GM10266 (cell line): Measurements from ENCODE around the gene PHAF1.

Experiments used
- DNase-seq: peaks from one replicate; pipeline ENCODE4 v3.0.0; 2012; ENCODE audit errors: extremely low spot score
- CTCF ChIP-seq: IDR thresholded peaks from 2 replicates; pipeline ENCODE4 v1.5.1; 2012; ENCODE audit warnings: mild to moderate bottlenecking, low read depth; ENCODE audit not compliant: control insufficient read depth, insufficient read depth; ENCODE audit errors: missing control alignments

PHAF1 gene

GRCh38 chr16:67164599-67165061 lies 54.9 kb downstream of the PHAF1 start, which contains the start of gene HSF4:
Gene HSF4, plus strand, starts transcription at chr16:67164745. Its CDS starts 67 bp downstream, at chr16:67164812.
- TF ChIP-seq CTCF, result no peak
- no peak for DNase-seq

- DNase-seq, result no peak
- TF ChIP-seq CTCF, result no peak
Measured at GRCh38 chr16:67165121-67166078, 55.7 kb downstream of the PHAF1 start.

GRCh38 chr16:67166110-67166547 lies 56.4 kb downstream of the PHAF1 start:
- no peak for TF ChIP-seq CTCF
- no peak for DNase-seq

GRCh38 chr16:67166598-67167168 lies 56.9 kb downstream of the PHAF1 start:
- no peak for DNase-seq
- peak; percentile 19 for TF ChIP-seq CTCF

GRCh38 chr16:67167588-67167987 lies 57.8 kb downstream of the PHAF1 start:
- no peak for TF ChIP-seq CTCF
- DNase-seq, result no peak

- no peak for TF ChIP-seq CTCF
Measured at GRCh38 chr16:67169011-67169451, 59.3 kb downstream of the PHAF1 start.

More at GRCh38 chr16:67169011-67169451, 59.3 kb downstream of the PHAF1 start:
- no peak for DNase-seq
